ENCODE results near the gene CD200R1. TPM values are rescaled to one million over a fixed set of nuclear protein-coding genes. Genes with fewer than 3 reads are reported as not detected.

Gene CD200R1
- total RNA-seq, 1 experiment from 2014 or later = 0.20 TPM

GRCh38 chr3:112990672-112991602 lies 16.0 kb upstream of the CD200R1 start, which contains the start of gene GTPBP8:
Gene GTPBP8 (plus strand): TSS chr3:112990984. CDS start chr3:112991000, 16 bp downstream.
- peaks cover 9% of the 10 kb centered on the region for H3F3A ChIP-seq (ENCODE audit: insufficient read depth, low read depth)
- no peaks in the 10 kb centered on the region for H3K9me2 ChIP-seq (ENCODE audit: insufficient read depth)
- ChIA-PET CTCF (interaction anchor here (0.6 to 1.8 kb wide), 4 partner anchors 11 to 367 kb away, joined by 3 to 6 read pairs (median 4); no protein-coding TSS in a partner anchor), POLR2A (ENCODE audit: unreplicated experiment) (interaction anchor here (0.5 to 1.0 kb wide), 10 partner anchors 26 to 1253 kb away, joined by 3 to 11 read pairs (median 4); a partner anchor contains a TSS)
- H3K9me3 ChIP-seq (ENCODE audit: insufficient read depth, low read depth) = no peaks in the 10 kb centered on the region
- peak within 1 kb of the TSS; percentile 84 for H3K4me2 ChIP-seq
- intact Hi-C loops (cut with micrococcal nuclease; ENCODE audit: unreplicated experiment) = loop anchor here (1.0 to 5.0 kb wide), 6 partner anchors 174 to 429 kb away; partner anchors contain the start of genes ATG3 and SLC35A5
- TF ChIP-seq CTCF (conservative IDR thresholded peaks at IDR 0.05) = peak; percentile 25; the same call in 1 of the 2 replicates
- TF ChIP-seq EZH2 (IDR thresholded peaks at IDR 0.05; ENCODE audit: low read depth) = no peak
- peaks cover 29% of the 10 kb centered on the region for H3K4me1 ChIP-seq (replicated peaks; ENCODE audit: insufficient read depth)
- no peaks in the 10 kb centered on the region for H3K27me3 ChIP-seq (ENCODE audit: insufficient read depth, low read depth)
- peaks cover 44% of the 10 kb centered on the region for H3K79me2 ChIP-seq (ENCODE audit: low read depth)
- peak within 1 kb of the TSS; percentile 87 for H2AFZ ChIP-seq
- peak; percentile 87 to 90 for DNase-seq
- TSS peak; percentile 86 for BruUV-seq (replicated peaks)
- H3K4me3 ChIP-seq = peak within 1 kb of the TSS; percentile 95
- 0 out of 2 replicates have a peak, but pooled peaks cover 3% of the 10 kb centered on the region for H3K36me3 ChIP-seq (ENCODE audit: low read depth)
- H3K27ac ChIP-seq = peak within 1 kb of the TSS; percentile 98
- H4K20me1 ChIP-seq (ENCODE audit: insufficient read depth) = no peaks in the 10 kb centered on the region

DNA sequence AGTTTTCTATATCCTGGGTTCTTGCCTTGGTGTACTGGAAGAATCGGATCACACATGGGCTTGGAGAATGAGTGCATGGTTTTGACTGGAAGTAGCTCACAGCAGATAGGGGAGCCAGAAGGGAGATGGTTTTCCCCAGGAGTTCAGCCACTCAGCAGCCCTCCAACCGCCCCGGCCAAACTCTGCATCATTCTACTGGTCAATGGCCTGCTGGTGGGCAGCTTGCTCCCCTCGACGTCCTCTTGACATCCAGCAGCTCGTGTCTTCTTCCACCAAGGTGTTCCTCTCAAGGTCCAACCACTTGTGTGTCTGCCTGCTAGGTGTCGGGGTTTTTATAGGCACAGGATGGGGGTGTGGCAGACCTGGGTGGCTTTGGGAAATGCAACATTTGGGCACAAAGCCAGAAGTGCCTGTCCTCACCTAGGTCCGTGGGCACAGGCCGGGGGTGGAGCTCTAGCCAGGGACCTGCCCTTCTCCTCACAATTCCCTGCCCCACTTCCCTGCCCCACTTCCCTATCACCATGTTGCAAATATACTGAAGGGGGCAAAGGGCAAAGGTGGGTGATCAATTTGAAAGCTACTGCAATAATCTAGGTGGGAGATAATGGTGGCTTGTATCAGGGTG lies 12.9 kb upstream of the CD200R1 start:
- POLR2A ChIA-PET (ENCODE audit: unreplicated experiment) = no interaction called here
- no peaks in the 10 kb centered on the region for H4K20me1 ChIP-seq (ENCODE audit: insufficient read depth)
- no TSS peak for BruUV-seq (replicated peaks)
- H3K4me1 ChIP-seq (replicated peaks; ENCODE audit: insufficient read depth) = peaks cover 30% of the 10 kb centered on the region
- no peak overlapping the region for H3K27ac ChIP-seq
- H3K4me2 ChIP-seq = no peak overlapping the region
- no peak for DNase-seq
- intact Hi-C loops (cut with micrococcal nuclease; ENCODE audit: unreplicated experiment) = no loop called here
- CTCF ChIA-PET = no interaction called here
- no peak overlapping the region for H3K4me3 ChIP-seq
- no peaks in the 10 kb centered on the region for H3K9me2 ChIP-seq (ENCODE audit: insufficient read depth)
- no peaks in the 10 kb centered on the region for H3K9me3 ChIP-seq (ENCODE audit: insufficient read depth, low read depth)
- no peak for TF ChIP-seq CTCF (conservative IDR thresholded peaks at IDR 0.05)
- no peak for TF ChIP-seq EZH2 (IDR thresholded peaks at IDR 0.05; ENCODE audit: low read depth)
- H2AFZ ChIP-seq = no peak overlapping the region
- peaks cover 9% of the 10 kb centered on the region for H3F3A ChIP-seq (ENCODE audit: insufficient read depth, low read depth)
- no peaks in the 10 kb centered on the region for H3K36me3 ChIP-seq (ENCODE audit: low read depth)
- no peaks in the 10 kb centered on the region for H3K27me3 ChIP-seq (ENCODE audit: insufficient read depth, low read depth)
- peaks cover 15% of the 10 kb centered on the region for H3K79me2 ChIP-seq (ENCODE audit: low read depth)

GRCh38 chr3:112984485-112984884 lies 9.6 kb upstream of the CD200R1 start:
- H2AFZ ChIP-seq = no peak overlapping the region
- TF ChIP-seq EZH2 (IDR thresholded peaks at IDR 0.05; ENCODE audit: low read depth) (no peak), CTCF (conservative IDR thresholded peaks at IDR 0.05) (no peak)
- peak overlapping the region; percentile 1; the same call in 1 of the 2 replicates for H3K4me2 ChIP-seq
- H3K27me3 ChIP-seq (ENCODE audit: insufficient read depth, low read depth) = no peaks in the 10 kb centered on the region
- peak in 1 of 2 experiments; percentile 20 for DNase-seq
- ChIA-PET CTCF (no interaction called here), POLR2A (ENCODE audit: unreplicated experiment) (no interaction called here)
- H3K9me3 ChIP-seq (ENCODE audit: insufficient read depth, low read depth) = no peaks in the 10 kb centered on the region
- H3K36me3 ChIP-seq (ENCODE audit: low read depth) = no peaks in the 10 kb centered on the region
- no peaks in the 10 kb centered on the region for H3K9me2 ChIP-seq (ENCODE audit: insufficient read depth)
- intact Hi-C loops (cut with micrococcal nuclease; ENCODE audit: unreplicated experiment) = no loop called here
- H3F3A ChIP-seq (ENCODE audit: insufficient read depth, low read depth) = no peaks in the 10 kb centered on the region
- H3K4me1 ChIP-seq (replicated peaks; ENCODE audit: insufficient read depth) = peaks cover 11% of the 10 kb centered on the region
- no peaks in the 10 kb centered on the region for H4K20me1 ChIP-seq (ENCODE audit: insufficient read depth)
- H3K79me2 ChIP-seq (ENCODE audit: low read depth) = no peaks in the 10 kb centered on the region
- no TSS peak for BruUV-seq (replicated peaks)
- no peak overlapping the region for H3K27ac ChIP-seq
- no peak overlapping the region for H3K4me3 ChIP-seq
